ENCODE results near the gene SLC25A29. TPM values are rescaled to one million over a fixed set of nuclear protein-coding genes. Genes with fewer than 3 reads are reported as not detected.

The SLC25A29 gene
- total and polyA plus RNA-seq, 2 of the 13 experiments (the other 11 are each of a cell fraction or from before 2014, with no cell fraction given), result 12.2 to 17.2 TPM

- TF ChIP-seq CREM (IDR thresholded peaks at IDR 0.05) (no peak), CREM (CRISPR knock-in tag; IDR thresholded peaks at IDR 0.05) (no peak), ZNF17 (CRISPR knock-in tag; IDR thresholded peaks at IDR 0.05) (no peak), ZNF556 (CRISPR knock-in tag; IDR thresholded peaks at IDR 0.05; ENCODE audit: borderline replicate concordance) (no peak), HOXD1 (CRISPR knock-in tag; IDR thresholded peaks at IDR 0.05) (no peak; the same call in 1 of the 2 replicates), ZBTB20 (CRISPR knock-in tag; IDR thresholded peaks at IDR 0.05; ENCODE audit: borderline replicate concordance, low read depth) (0 out of 2 replicates have a peak, but pooled peaks have one; percentile 23), ZNF550 (CRISPR knock-in tag; IDR thresholded peaks at IDR 0.05; ENCODE audit: borderline replicate concordance) (no peak), ZNF543 (CRISPR knock-in tag; IDR thresholded peaks at IDR 0.05) (no peak), ZFP91 (CRISPR knock-in tag; IDR thresholded peaks at IDR 0.05; ENCODE audit: borderline replicate concordance) (no peak)
- TF ChIP-seq, protein P1, sequence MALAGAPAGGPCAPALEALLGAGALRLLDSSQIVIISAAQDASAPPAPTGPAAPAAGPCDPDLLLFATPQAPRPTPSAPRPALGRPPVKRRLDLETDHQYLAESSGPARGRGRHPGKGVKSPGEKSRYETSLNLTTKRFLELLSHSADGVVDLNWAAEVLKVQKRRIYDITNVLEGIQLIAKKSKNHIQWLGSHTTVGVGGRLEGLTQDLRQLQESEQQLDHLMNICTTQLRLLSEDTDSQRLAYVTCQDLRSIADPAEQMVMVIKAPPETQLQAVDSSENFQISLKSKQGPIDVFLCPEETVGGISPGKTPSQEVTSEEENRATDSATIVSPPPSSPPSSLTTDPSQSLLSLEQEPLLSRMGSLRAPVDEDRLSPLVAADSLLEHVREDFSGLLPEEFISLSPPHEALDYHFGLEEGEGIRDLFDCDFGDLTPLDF (CRISPR knock-in tag; IDR thresholded peaks at IDR 0.05), result no peak; the same call in 1 of the 2 replicates
- TF ChIP-seq, protein P2, sequence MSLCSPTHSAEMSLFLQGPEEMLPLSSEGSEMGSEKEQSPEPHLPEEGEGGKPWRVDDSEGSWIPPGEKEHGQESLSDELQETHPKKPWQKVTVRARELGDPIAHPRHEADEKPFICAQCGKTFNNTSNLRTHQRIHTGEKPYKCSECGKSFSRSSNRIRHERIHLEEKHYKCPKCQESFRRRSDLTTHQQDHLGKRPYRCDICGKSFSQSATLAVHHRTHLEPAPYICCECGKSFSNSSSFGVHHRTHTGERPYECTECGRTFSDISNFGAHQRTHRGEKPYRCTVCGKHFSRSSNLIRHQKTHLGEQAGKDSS (CRISPR knock-in tag; IDR thresholded peaks at IDR 0.05; ENCODE audit: borderline replicate concordance, low read depth), result no peak
- TF ChIP-seq, protein P3, sequence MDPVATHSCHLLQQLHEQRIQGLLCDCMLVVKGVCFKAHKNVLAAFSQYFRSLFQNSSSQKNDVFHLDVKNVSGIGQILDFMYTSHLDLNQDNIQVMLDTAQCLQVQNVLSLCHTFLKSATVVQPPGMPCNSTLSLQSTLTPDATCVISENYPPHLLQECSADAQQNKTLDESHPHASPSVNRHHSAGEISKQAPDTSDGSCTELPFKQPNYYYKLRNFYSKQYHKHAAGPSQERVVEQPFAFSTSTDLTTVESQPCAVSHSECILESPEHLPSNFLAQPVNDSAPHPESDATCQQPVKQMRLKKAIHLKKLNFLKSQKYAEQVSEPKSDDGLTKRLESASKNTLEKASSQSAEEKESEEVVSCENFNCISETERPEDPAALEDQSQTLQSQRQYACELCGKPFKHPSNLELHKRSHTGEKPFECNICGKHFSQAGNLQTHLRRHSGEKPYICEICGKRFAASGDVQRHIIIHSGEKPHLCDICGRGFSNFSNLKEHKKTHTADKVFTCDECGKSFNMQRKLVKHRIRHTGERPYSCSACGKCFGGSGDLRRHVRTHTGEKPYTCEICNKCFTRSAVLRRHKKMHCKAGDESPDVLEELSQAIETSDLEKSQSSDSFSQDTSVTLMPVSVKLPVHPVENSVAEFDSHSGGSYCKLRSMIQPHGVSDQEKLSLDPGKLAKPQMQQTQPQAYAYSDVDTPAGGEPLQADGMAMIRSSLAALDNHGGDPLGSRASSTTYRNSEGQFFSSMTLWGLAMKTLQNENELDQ (CRISPR knock-in tag; IDR thresholded peaks at IDR 0.05; ENCODE audit: borderline replicate concordance), result no peak
- TF ChIP-seq, protein P4, sequence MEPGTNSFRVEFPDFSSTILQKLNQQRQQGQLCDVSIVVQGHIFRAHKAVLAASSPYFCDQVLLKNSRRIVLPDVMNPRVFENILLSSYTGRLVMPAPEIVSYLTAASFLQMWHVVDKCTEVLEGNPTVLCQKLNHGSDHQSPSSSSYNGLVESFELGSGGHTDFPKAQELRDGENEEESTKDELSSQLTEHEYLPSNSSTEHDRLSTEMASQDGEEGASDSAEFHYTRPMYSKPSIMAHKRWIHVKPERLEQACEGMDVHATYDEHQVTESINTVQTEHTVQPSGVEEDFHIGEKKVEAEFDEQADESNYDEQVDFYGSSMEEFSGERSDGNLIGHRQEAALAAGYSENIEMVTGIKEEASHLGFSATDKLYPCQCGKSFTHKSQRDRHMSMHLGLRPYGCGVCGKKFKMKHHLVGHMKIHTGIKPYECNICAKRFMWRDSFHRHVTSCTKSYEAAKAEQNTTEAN (CRISPR knock-in tag; conservative IDR thresholded peaks at IDR 0.05), result 0 out of 2 replicates have a peak, but pooled peaks have one; percentile 36
- TF ChIP-seq, protein P5, sequence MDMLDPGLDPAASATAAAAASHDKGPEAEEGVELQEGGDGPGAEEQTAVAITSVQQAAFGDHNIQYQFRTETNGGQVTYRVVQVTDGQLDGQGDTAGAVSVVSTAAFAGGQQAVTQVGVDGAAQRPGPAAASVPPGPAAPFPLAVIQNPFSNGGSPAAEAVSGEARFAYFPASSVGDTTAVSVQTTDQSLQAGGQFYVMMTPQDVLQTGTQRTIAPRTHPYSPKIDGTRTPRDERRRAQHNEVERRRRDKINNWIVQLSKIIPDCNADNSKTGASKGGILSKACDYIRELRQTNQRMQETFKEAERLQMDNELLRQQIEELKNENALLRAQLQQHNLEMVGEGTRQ (IDR thresholded peaks at IDR 0.05; ENCODE audit: low read depth, low read length), result no peak
- TF ChIP-seq, protein P5 (CRISPR knock-in tag; IDR thresholded peaks at IDR 0.05; ENCODE audit: borderline replicate concordance), result no peak
- TF ChIP-seq, protein P6, sequence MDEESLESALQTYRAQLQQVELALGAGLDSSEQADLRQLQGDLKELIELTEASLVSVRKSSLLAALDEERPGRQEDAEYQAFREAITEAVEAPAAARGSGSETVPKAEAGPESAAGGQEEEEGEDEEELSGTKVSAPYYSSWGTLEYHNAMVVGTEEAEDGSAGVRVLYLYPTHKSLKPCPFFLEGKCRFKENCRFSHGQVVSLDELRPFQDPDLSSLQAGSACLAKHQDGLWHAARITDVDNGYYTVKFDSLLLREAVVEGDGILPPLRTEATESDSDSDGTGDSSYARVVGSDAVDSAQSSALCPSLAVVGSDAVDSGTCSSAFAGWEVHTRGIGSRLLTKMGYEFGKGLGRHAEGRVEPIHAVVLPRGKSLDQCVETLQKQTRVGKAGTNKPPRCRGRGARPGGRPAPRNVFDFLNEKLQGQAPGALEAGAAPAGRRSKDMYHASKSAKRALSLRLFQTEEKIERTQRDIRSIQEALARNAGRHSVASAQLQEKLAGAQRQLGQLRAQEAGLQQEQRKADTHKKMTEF (CRISPR knock-in tag; IDR thresholded peaks at IDR 0.05), result peak; percentile 71; the same call in 1 of the 2 replicates
Measured at GRCh38 chr14:100306101-100306997, at the start of gene SLC25A29 (continued).
